HG03097 (cell line): ENCODE data around the gene RHEX.
"Not testable (repeated sequence)": the region's sequence is repeated elsewhere in the genome, so short reads cannot be mapped to it uniquely, and the experiment has no call there.

ENCODE experiments used
- ATAC-seq: cut with Tn5 transposase; IDR thresholded peaks from one replicate; pipeline ENCODE4 v1.9.1; 2021; ENCODE audit not compliant: unreplicated experiment, low FRiP score

RHEX gene, protein sequence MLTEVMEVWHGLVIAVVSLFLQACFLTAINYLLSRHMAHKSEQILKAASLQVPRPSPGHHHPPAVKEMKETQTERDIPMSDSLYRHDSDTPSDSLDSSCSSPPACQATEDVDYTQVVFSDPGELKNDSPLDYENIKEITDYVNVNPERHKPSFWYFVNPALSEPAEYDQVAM

DNA sequence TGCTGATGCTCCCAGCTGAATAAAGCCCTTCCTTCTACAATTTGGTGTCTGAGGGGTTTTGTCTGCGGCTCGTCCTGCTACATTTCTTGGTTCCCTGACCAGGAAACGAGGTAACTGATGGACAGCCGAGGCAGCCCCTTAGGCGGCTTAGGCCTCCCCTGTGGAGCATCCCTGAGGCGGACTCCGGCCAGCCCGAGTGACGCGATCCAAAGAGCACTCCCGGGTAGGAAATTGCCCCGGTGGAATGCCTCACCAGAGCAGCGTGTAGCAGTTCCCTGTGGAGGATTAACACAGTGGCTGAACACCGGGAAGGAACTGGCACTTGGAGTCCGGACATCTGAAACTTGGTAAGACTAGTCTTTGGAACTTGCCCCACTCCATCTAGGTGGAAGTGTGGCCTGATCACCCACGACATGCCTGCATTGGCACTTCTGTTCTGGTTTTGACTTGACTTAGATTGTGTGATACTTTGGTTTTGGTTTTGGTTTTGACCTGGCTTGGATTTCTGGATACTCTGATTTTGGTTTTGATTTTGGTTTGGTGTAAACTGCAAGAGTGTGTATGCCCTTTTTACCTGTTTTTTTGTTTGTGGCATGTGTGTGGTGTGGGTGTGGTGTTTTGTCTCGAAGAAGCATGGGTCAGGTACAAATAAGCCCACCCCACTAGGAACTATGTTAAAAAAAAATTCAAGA lies at the start of gene RHEX:
RHEX (plus strand) TSS at position 255 of the 692 bp plus-strand sequence. CDS start 44,656 bp downstream, outside the sequence.
- not testable (repeated sequence) for ATAC-seq

DNA sequence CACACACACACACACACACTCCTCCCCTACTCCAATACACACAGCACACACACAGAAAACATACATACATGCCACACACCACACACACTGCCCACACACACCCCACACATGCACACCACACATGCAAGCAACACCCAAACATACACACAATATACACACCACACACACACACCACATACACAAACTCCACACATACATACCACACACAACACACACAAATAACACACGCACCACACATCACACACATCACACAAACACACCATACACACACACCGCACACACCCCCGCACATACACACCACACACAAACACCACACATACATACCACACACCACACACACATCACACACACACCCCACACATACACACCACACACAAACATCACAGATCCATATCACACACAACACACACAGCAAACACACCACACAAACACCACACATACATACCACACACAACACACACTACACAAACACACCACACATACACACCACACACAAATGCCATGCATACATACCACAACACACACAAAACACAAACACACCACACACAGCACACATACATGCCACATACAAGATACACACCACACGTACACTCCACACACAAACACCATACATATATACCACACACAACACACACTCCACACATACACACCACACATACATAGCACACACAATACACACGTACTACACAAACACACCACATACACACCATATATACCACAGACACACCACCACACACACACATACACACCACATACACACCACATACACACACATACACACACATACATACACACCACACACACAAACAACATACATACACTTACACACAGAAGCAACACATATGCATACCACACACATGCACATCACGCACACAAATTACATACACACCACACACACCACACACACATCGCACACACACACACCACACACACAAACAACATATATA lies 48.8 kb upstream of the RHEX start:
- ATAC-seq = no peak

- no peak for ATAC-seq
These were observed 48.1 kb upstream of the RHEX start for GRCh38 chr1:206004826-206005225.

DNA sequence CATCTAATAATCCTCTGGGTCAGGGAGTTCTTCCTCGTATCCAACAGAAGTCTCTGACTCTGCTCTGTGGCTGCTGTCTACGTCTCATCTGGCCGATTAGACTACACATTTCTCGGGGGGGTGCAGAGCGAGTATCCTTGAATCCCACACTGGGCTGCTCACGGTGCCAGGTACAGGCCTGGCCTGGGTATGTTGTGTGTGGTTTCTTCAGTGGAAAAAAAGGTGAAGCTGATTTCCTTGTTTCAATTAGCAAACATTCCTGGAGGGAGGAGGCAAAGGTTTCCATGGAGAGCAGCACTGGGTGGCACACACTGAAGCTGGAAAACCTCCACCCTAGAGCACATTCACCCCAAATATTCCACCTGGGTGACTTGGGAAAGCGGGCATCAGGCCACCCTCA lies 47.7 kb upstream of the RHEX start:
- ATAC-seq = no peak

GRCh38 chr1:206005778-206006180 lies 47.2 kb upstream of the RHEX start:
- no peak for ATAC-seq

- ATAC-seq = no peak
These were observed 46.0 kb upstream of the RHEX start for GRCh38 chr1:206006946-206007345.

DNA sequence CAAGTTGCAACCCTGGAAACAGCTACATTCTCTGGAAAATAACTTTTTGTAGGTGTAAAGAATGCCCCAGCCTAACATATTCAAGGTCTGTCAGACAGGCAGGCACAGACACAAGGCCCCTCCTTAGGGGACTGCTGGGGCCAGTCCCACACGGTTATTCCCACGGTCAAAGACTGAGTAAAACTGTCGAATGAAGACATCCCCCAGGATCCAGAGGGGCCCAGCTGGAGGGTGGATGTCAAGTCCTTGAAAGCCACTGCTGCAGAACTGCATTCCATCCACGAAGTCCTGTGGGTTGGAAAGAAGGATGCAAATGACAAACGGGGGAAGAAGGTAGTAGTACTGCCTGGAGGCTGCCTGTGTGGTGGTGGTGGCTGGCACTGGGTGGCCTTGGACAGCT lies 42.9 kb upstream of the RHEX start:
- ATAC-seq = no peak

- no peak for ATAC-seq
These were observed 41.9 kb upstream of the RHEX start for GRCh38 chr1:206011057-206011456.

DNA sequence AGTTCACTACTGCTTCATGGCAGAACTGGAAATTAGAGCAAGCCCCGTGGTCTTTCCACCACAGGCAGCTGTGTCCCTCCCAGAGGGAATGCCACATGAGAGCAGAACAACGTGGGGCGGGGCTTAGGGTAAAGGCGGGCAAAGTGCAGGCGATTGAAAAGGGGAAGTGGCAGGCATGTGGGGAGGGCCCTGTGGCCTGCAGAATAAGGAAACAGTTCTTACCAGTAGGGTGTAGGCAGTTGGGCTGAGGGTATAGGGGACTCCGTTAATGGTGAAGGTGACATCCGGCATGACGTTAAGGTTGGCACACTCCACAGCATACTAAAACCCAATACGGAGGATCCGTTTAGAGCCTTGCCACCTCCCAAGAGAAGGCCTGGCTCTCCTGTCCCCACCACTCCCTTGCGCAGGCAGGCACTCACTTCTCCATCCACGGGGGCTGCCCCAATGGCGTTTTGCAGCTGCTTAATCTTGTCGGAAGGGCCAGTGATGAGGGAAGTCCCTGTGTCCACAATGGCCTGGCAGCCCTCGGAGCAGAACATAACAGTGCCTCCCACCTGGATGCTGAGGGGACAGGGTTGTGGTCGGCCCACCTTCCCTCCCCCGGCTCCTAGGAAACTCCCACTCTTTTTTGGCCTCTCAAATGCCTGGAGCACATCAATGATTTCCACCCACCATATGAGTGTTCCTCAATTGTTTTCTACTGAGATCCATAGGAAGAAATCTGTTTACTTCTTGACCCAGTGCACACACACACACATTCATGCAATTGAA lies 40.7 kb upstream of the RHEX start:
- ATAC-seq = peak; percentile 84

GRCh38 chr1:206013026-206013795 lies 39.8 kb upstream of the RHEX start:
- no peak for ATAC-seq

DNA sequence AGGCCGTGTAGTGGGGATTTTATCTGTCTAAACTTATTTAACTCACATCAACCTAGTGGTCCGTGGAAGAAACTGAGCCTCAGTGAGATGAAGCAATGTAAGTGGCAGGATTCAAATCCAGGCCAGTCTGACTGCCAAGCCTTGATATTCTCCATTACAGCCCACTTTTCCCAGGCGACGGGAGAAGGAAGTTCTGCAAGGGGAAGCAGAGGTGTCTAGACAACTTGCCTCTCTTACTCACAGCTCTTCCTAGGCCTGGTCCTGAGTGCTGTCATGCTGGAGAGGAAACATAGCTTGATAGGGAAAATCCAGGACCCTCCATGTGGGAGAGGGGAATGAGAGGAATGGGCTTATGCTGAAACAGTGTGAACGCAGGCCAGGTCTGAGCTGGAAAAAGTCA lies 38.4 kb upstream of the RHEX start:
- ATAC-seq = no peak

- no peak for ATAC-seq
These were observed 37.9 kb upstream of the RHEX start for GRCh38 chr1:206015071-206015470.

- no peak for ATAC-seq
These were observed 32.5 kb upstream of the RHEX start for GRCh38 chr1:206020393-206021007.

GRCh38 chr1:206021008-206021625 lies 31.9 kb upstream of the RHEX start:
- ATAC-seq = no peak

DNA sequence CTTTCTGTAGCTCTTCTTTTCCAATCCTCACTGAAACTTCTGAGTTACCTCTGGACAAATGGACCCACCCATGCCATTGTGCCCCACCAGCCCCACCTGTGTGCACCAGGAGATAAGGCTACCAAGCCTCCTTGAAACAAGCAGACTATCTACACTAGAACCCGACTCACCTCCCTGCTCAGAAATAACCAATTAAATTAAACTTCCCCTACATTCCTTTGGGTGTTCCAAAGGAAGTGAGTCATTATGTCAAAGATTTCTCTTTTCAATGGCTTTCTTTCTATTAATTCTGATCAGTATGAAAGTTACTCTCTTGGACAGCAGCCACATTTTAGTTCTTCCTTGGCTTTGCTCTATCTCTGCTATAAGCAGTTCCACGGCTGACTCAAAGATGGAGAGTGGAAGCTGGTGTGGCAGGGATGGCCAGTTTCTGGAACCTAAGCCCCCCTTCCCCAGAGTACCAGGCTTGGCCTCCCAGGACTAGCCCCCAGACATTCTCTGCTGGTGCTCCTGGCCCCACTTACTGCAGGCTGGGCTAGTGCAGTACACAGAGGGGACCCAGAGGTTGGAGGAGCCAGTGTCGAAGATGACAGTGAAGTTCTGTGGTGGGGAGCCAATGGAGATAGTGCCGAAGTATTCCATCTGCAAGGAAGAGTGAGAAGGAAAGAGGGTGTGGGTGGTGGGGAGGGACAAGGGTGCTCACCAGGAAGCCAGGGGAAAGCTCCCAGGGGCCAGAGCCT lies 31.2 kb upstream of the RHEX start:
- no peak for ATAC-seq

GRCh38 chr1:206022766-206023165 lies 30.2 kb upstream of the RHEX start:
- no peak for ATAC-seq

- no peak for ATAC-seq
These were observed 29.3 kb upstream of the RHEX start, which contains the start of gene CTSE for GRCh38 chr1:206023695-206024094. CTSE (minus strand) TSS chr1:206023895; CDS start chr1:206023791, 104 bp downstream.

DNA sequence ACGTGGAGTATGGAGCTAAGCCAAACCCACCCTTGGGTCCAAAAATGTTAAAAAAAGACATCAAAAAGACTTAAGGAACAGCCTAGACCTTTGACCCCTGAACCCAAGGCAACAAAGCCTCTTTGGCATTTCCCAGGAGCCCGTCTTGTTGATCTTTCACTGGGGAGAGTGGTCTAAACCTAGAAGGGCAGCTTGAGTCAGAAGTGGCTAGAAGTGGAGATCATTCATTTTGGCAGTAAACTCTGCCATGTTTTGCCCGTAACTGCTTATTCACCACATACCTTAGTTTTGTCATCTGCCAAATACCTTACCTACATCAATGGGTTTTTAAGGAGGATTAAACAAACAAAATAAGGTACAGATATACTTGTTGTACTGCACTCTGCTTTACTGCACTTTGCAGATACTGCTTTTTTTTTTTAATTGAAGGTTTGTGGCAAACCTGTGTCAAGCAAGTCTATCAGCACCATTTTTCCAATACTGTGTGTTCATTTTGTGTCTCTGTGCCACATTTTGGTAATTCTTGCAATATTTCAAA lies 27.6 kb upstream of the RHEX start:
- ATAC-seq = no peak
